HG03064 (cell line): Measurements from ENCODE around the gene SLA2.
"Not testable (repeated sequence)": the region's sequence is repeated elsewhere in the genome, so short reads cannot be mapped to it uniquely, and the experiment has no call there.

Experiments used
- ATAC-seq: cut with Tn5 transposase; IDR thresholded peaks from one replicate; pipeline ENCODE4 v1.9.1; 2021; ENCODE audit warnings: low read depth; ENCODE audit not compliant: unreplicated experiment

SLA2 gene

GRCh38 chr20:36646678-36647077 is 682 bp upstream of the SLA2 start:
- ATAC-seq: no peak

- no peak for ATAC-seq
Measured at GRCh38 chr20:36645353-36645752, 643 bp downstream of the SLA2 start.

- no peak for ATAC-seq
Measured at GRCh38 chr20:36644706-36645095, 1.3 kb downstream of the SLA2 start.

- ATAC-seq: no peak
Measured at GRCh38 chr20:36644032-36644705, 1.8 kb downstream of the SLA2 start.

- ATAC-seq: no peak
Measured at GRCh38 chr20:36642136-36642535, 3.9 kb downstream of the SLA2 start.

- ATAC-seq: no peak
Measured at GRCh38 chr20:36641506-36641843, 4.5 kb downstream of the SLA2 start.

- not testable (repeated sequence) for ATAC-seq
Measured at GRCh38 chr20:36638876-36639400, 7.1 kb downstream of the SLA2 start.

- ATAC-seq: no peak
Measured at GRCh38 chr20:36634342-36634741, 11.7 kb downstream of the SLA2 start.

GRCh38 chr20:36633285-36633772 is 12.7 kb downstream of the SLA2 start:
- no peak for ATAC-seq

- no peak for ATAC-seq
Measured at GRCh38 chr20:36632487-36633284, 13.3 kb downstream of the SLA2 start.

GRCh38 chr20:36632147-36632486 is 13.9 kb downstream of the SLA2 start:
- no peak for ATAC-seq

GRCh38 chr20:36631646-36632045 is 14.3 kb downstream of the SLA2 start:
- no peak for ATAC-seq

- ATAC-seq: no peak
Measured at GRCh38 chr20:36629719-36630681, 16.0 kb downstream of the SLA2 start.

- ATAC-seq: no peak
Measured at GRCh38 chr20:36628076-36628475, 17.9 kb downstream of the SLA2 start.

GRCh38 chr20:36624944-36625324 is 21.1 kb downstream of the SLA2 start:
- no peak for ATAC-seq

GRCh38 chr20:36624068-36624943 is 21.7 kb downstream of the SLA2 start:
- no peak for ATAC-seq

GRCh38 chr20:36623444-36623843 is 22.6 kb downstream of the SLA2 start:
- no peak for ATAC-seq

- ATAC-seq: no peak
Measured at GRCh38 chr20:36620917-36621316, 25.1 kb downstream of the SLA2 start.

GRCh38 chr20:36614781-36615557 is 31.0 kb downstream of the SLA2 start:
- ATAC-seq: no peak
